Endothelial cell of umbilical vein (primary cell): Measurements from ENCODE around the gene RYR2. TPM values are rescaled to one million over a fixed set of nuclear protein-coding genes. Genes with fewer than 3 reads are reported as not detected.

Experiments used
- BruUV-seq: library from RNA; stranded (reverse); fragments of 400-500 nt; replicated peaks from 2 replicates; lab custom pipeline; 2021; lab: Mats Ljungman, UMichigan
- CTCF ChIA-PET: fragments of 300-600, 350-600 bp; sonication (Branson Sonifier 250); formaldehyde crosslinking; loops from one replicate; lab custom pipeline; 2021; ENCODE audit warnings: antibody characterized with exemption, inconsistent platforms; lab: Charles Lee
- POLR2A ChIA-PET: fragments of 300-600, 350-600 bp; sonication (Branson Sonifier 250); formaldehyde crosslinking; loops from one replicate; lab custom pipeline; 2021; ENCODE audit warnings: antibody characterized with exemption, inconsistent platforms; lab: Charles Lee
- DNase-seq: peaks from one replicate; pipeline ENCODE4 v3.0.0-alpha.2; 2011; ENCODE audit warnings: low read depth, low spot score
- FAIRE-seq: peaks from 2 replicates; lab custom pipeline; 2011; peaks lifted over from hg19 to GRCh38; lab: Jason Lieb, UNC
- H2AFZ ChIP-seq: 2 replicates; pipeline ENCODE4 v1.6.0; 2012; ENCODE audit warnings: low read depth, low read length, control low read depth, inconsistent platforms
- H3K27ac ChIP-seq: 2 replicates; pipeline ENCODE4 v1.5.1; 2011; ENCODE audit warnings: low read depth, mild to moderate bottlenecking, control low read depth, low read length, moderate library complexity; ENCODE audit not compliant: insufficient read depth
- H3K27me3 ChIP-seq, 2 experiments: 2 replicates each; pipeline versions ENCODE4 v1.6.0 to v1.6.1; 2011; ENCODE audit warnings: low read length in 2 of 2, mixed read lengths in 1 of 2; ENCODE audit not compliant: control insufficient read depth in 2 of 2, insufficient read depth in 2 of 2
- H3K36me3 ChIP-seq, 2 experiments: 2 replicates in 1 of 2; 3 replicates in 1 of 2; pipeline ENCODE4 v1.5.1; 2011; ENCODE audit warnings: low read length in 2 of 2, mild to moderate bottlenecking in 1 of 2, moderate library complexity in 1 of 2; ENCODE audit not compliant: control insufficient read depth in 2 of 2, insufficient read depth in 2 of 2; ENCODE audit errors: extremely low read depth in 1 of 2
- H3K4me1 ChIP-seq: 3 replicates; pipeline ENCODE4 v1.5.1; 2011; ENCODE audit warnings: mild to moderate bottlenecking, low read length; ENCODE audit not compliant: control insufficient read depth, insufficient read depth; ENCODE audit errors: extremely low read depth
- H3K4me2 ChIP-seq: 2 replicates; pipeline ENCODE4 v1.6.1; 2011; ENCODE audit warnings: low read length, control low read depth, mixed read lengths; ENCODE audit not compliant: insufficient read depth
- H3K4me3 ChIP-seq, 3 experiments: fragments of 200-600 bp in 1 of 3; sonication (generic), shearing (Covaris generic) in 1 of 3; replicated peaks in 1 of 3; 2 replicates each; pipeline ENCODE4 v1.5.1; 2011 to 2016; ENCODE audit warnings: control low read depth in 3 of 3, low read length in 3 of 3, mild to moderate bottlenecking in 2 of 3, inconsistent platforms in 1 of 3, low read depth in 1 of 3, moderate library complexity in 1 of 3; ENCODE audit not compliant: insufficient read depth in 1 of 3
- H3K79me2 ChIP-seq: 2 replicates; pipeline ENCODE4 v1.6.0; 2012; ENCODE audit warnings: low read length, inconsistent platforms; ENCODE audit not compliant: control insufficient read depth, insufficient read depth
- H3K9ac ChIP-seq: replicated peaks from 2 replicates; pipeline ENCODE3; 2011; ENCODE audit warnings: low read length, control low read depth; ENCODE audit not compliant: insufficient read depth; ENCODE audit errors: extremely low read depth
- H3K9me1 ChIP-seq: replicated peaks from 3 replicates; pipeline ENCODE4 v1.6.0; 2011; ENCODE audit warnings: mild to moderate bottlenecking, low read length; ENCODE audit not compliant: control insufficient read depth, insufficient read depth; ENCODE audit errors: extremely low read depth
- H3K9me3 ChIP-seq: replicated peaks from 2 replicates; pipeline ENCODE4 v1.5.1; 2012; ENCODE audit warnings: low read length, inconsistent platforms; ENCODE audit not compliant: control insufficient read depth, insufficient read depth
- H4K20me1 ChIP-seq: replicated peaks from 2 replicates; pipeline ENCODE3; 2011; ENCODE audit warnings: mild to moderate bottlenecking, low read length; ENCODE audit not compliant: control insufficient read depth, insufficient read depth; ENCODE audit errors: extremely low read depth
- CTCF ChIP-seq, 2 donors: IDR thresholded peaks; 1 replicate in 1 of 2; 2 replicates in 1 of 2; pipeline ENCODE4 v1.5.1; 2011; ENCODE audit warnings: low read length in 2 of 2, mild to moderate bottlenecking in 2 of 2, moderate library complexity in 2 of 2, control low read depth in 1 of 2, inconsistent platforms in 1 of 2, low read depth in 1 of 2; ENCODE audit not compliant: insufficient read depth in 1 of 2; ENCODE audit errors: extremely low read depth in 1 of 2
- EZH2 ChIP-seq: IDR thresholded peaks from 2 replicates; pipeline ENCODE4 v1.6.1; 2012; ENCODE audit warnings: borderline replicate concordance, low read depth, mild to moderate bottlenecking, moderate library complexity, low read length, inconsistent platforms; ENCODE audit not compliant: severe bottlenecking
- FOS ChIP-seq: IDR thresholded peaks from 2 replicates; pipeline ENCODE4 v1.6.1; 2011; ENCODE audit warnings: mild to moderate bottlenecking, low read length, moderate library complexity, borderline replicate concordance; ENCODE audit not compliant: insufficient read depth
- GATA2 ChIP-seq: IDR thresholded peaks from 2 replicates; pipeline ENCODE4 v1.7.0; 2011; ENCODE audit warnings: low read depth, mild to moderate bottlenecking, moderate library complexity, mixed read lengths, low read length; ENCODE audit not compliant: insufficient read length, insufficient read depth
- JUN ChIP-seq: IDR thresholded peaks from 2 replicates; pipeline ENCODE4 v1.6.1; 2011; ENCODE audit warnings: borderline replicate concordance, low read depth; ENCODE audit not compliant: insufficient read length, insufficient read depth
- MAX ChIP-seq: IDR thresholded peaks from 2 replicates; pipeline ENCODE4 v1.6.1; 2011; ENCODE audit not compliant: insufficient read depth, insufficient read length
- MYC ChIP-seq: IDR thresholded peaks from one replicate; pipeline ENCODE4 v1.6.1; 2011; ENCODE audit warnings: mild to moderate bottlenecking, low read depth, low read length
- POLR2A ChIP-seq: IDR thresholded peaks from 2 replicates; pipeline ENCODE4 v1.6.1; 2012; ENCODE audit warnings: low read depth, mild to moderate bottlenecking, control low read depth, low read length
- POLR2AphosphoS5 ChIP-seq: IDR thresholded peaks from 2 replicates; pipeline ENCODE4 v1.6.1; 2012; ENCODE audit warnings: low read depth, mild to moderate bottlenecking, control low read depth, low read length, moderate library complexity; ENCODE audit not compliant: insufficient read depth
- dilution Hi-C: fragments of 300-500 bp; cut with MboI; formaldehyde crosslinking; loops from one replicate; pipeline ENCODE4 v1.15.0; 2019; ENCODE audit warnings: low sequenced_read_pairs; ENCODE audit not compliant: extremely low pct_ligation_motif_present
- intact Hi-C: fragments of 100-400 bp; cut with micrococcal nuclease; formaldehyde crosslinking; loops from one replicate; pipeline ENCODE4 v1.10.0; 2022
- polyA plus RNA-seq, 4 experiments: library from polyadenylated mRNA; depleted of rRNA in 3 of 4; stranded (reverse) in 3 of 4; unstranded in 1 of 4; fragments of >200 nt; gene quantifications; 2 replicates each; pipeline versions ENCODE4 v1.2.1 to v1.2.3, GENCODE V29; 2011 to 2012; ENCODE audit warnings: missing spikeins in 1 of 4
- total RNA-seq: library from RNA; stranded (reverse); gene quantifications from 2 replicates; pipeline ENCODE4 v1.2.3, GENCODE V29; 2021

RYR2 gene
- total and polyA plus RNA-seq, 2 donors (not counting 3 experiments of a cell fraction or from before 2014, with no cell fraction given), result not detected

GRCh38 chr1:237878406-237878805, 836.4 kb downstream of the RYR2 start:
- no peaks in the 10 kb centered on the region for H3K79me2 ChIP-seq
- dilution Hi-C loops, result no loop called here
- ChIA-PET CTCF (no interaction called here), POLR2A (no interaction called here)
- no peaks in the 10 kb centered on the region for H3K4me1 ChIP-seq
- H3K9me1 ChIP-seq, result no peaks in the 10 kb centered on the region
- H3K36me3 ChIP-seq, result no peaks in the 10 kb centered on the region
- peaks cover 2% of the 10 kb centered on the region for H3K9me3 ChIP-seq
- TF ChIP-seq POLR2AphosphoS5 (no peak), MYC (no peak), JUN (no peak), FOS (no peak), EZH2 (no peak), GATA2 (no peak), MAX (no peak), POLR2A (no peak), CTCF (IDR thresholded peaks at IDR 0.05; ENCODE audit: extremely low read depth in 1 of 2, insufficient read depth in 1 of 2, low read depth in 1 of 2, low read length in 2 of 2) (no peak)
- no peak overlapping the region for H3K9ac ChIP-seq
- FAIRE-seq, result no peak
- intact Hi-C loops, result no loop called here
- no peak for DNase-seq
- no TSS peak for BruUV-seq
- no peak overlapping the region for H3K27ac ChIP-seq
- H2AFZ ChIP-seq, result no peak overlapping the region
- H3K27me3 ChIP-seq, result no peaks in the 10 kb centered on the region
- no peak overlapping the region for H3K4me2 ChIP-seq
- H3K4me3 ChIP-seq, result no peak overlapping the region
- no peaks in the 10 kb centered on the region for H4K20me1 ChIP-seq
